ENCODE measurements around the gene FOXD4L3.
"Not testable (repeated sequence)": the region's sequence is repeated elsewhere in the genome, so short reads cannot be mapped to it uniquely, and the experiment has no call there.

FOXD4L3 gene

GRCh38 chr9:68302567-68302966 lies at the start of gene FOXD4L3:
FOXD4L3 (plus strand) TSS chr9:68302867; CDS start chr9:68302952, 85 bp downstream.
- DNase-seq, result not testable (repeated sequence)

- not testable (repeated sequence) for DNase-seq
Measured at GRCh38 chr9:68281041-68281440, 21.6 kb upstream of the FOXD4L3 start.

GRCh38 chr9:68303771-68304170 lies 1.1 kb downstream of the FOXD4L3 start:
- DNase-seq, result not testable (repeated sequence)

- not testable (repeated sequence) for DNase-seq
Measured at GRCh38 chr9:68304212-68304611, 1.5 kb downstream of the FOXD4L3 start.

GRCh38 chr9:68304777-68305176 lies 2.1 kb downstream of the FOXD4L3 start:
- DNase-seq, result not testable (repeated sequence)

- not testable (repeated sequence) for DNase-seq
Measured at GRCh38 chr9:68305680-68306285, 3.1 kb downstream of the FOXD4L3 start.

- DNase-seq, result not testable (repeated sequence)
Measured at GRCh38 chr9:68306391-68306964, 3.8 kb downstream of the FOXD4L3 start.

- DNase-seq, result not testable (repeated sequence)
Measured at GRCh38 chr9:68307127-68307526, 4.5 kb downstream of the FOXD4L3 start.

- not testable (repeated sequence) for DNase-seq
Measured at GRCh38 chr9:68307654-68308053, 5.0 kb downstream of the FOXD4L3 start.

- DNase-seq, result not testable (repeated sequence)
Measured at GRCh38 chr9:68311208-68311607, 8.5 kb downstream of the FOXD4L3 start.

- DNase-seq, result not testable (repeated sequence)
Measured at GRCh38 chr9:68318209-68318608, 15.5 kb downstream of the FOXD4L3 start.

GRCh38 chr9:68323749-68324148 lies 21.1 kb downstream of the FOXD4L3 start:
- DNase-seq, result not testable (repeated sequence)

GRCh38 chr9:68324518-68324917 lies 21.9 kb downstream of the FOXD4L3 start:
- DNase-seq, result not testable (repeated sequence)

GRCh38 chr9:68329106-68329505 lies 26.4 kb downstream of the FOXD4L3 start:
- DNase-seq, result not testable (repeated sequence)

- not testable (repeated sequence) for DNase-seq
Measured at GRCh38 chr9:68330531-68331173, 28.0 kb downstream of the FOXD4L3 start.

- not testable (repeated sequence) for DNase-seq
Measured at GRCh38 chr9:68332122-68332521, 29.5 kb downstream of the FOXD4L3 start.

- not testable (repeated sequence) for DNase-seq
Measured at GRCh38 chr9:68335935-68336334, 33.3 kb downstream of the FOXD4L3 start.

GRCh38 chr9:68336639-68337339 lies 34.1 kb downstream of the FOXD4L3 start:
- not testable (repeated sequence) for DNase-seq

GRCh38 chr9:68338000-68338399 lies 35.3 kb downstream of the FOXD4L3 start:
- DNase-seq, result not testable (repeated sequence)

GRCh38 chr9:68342265-68343025 lies 39.8 kb downstream of the FOXD4L3 start:
- not testable (repeated sequence) for DNase-seq

- not testable (repeated sequence) for DNase-seq
Measured at GRCh38 chr9:68343242-68343641, 40.6 kb downstream of the FOXD4L3 start.

GRCh38 chr9:68343992-68344391 lies 41.3 kb downstream of the FOXD4L3 start:
- DNase-seq, result not testable (repeated sequence)
